ENCODE results near the gene SPRYD7.

Gene SPRYD7

DNA sequence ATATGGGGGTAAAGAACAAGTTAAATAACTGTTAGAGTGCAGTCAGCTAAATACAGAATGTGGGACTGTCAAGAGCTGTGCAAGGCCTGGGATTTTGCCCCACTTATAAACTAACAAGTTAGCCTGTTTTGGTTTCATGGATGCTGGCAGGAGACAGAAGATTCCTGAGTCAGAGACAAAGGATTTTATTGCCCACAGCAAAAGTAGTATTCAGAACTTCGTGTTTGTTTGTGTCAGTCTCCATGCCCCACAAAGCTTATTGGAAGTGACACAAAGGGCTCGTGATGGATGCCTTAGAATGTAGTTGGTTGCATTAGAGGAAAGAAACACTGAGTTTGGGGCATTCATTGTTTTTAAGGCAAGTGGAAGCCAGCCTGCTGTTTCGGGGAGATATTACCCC is 22.2 kb upstream of the SPRYD7 start:
- H3K27me3 ChIP-seq (ENCODE audit: insufficient read depth, low read depth), result no peaks in the 10 kb centered on the region
- TF ChIP-seq, protein P1, sequence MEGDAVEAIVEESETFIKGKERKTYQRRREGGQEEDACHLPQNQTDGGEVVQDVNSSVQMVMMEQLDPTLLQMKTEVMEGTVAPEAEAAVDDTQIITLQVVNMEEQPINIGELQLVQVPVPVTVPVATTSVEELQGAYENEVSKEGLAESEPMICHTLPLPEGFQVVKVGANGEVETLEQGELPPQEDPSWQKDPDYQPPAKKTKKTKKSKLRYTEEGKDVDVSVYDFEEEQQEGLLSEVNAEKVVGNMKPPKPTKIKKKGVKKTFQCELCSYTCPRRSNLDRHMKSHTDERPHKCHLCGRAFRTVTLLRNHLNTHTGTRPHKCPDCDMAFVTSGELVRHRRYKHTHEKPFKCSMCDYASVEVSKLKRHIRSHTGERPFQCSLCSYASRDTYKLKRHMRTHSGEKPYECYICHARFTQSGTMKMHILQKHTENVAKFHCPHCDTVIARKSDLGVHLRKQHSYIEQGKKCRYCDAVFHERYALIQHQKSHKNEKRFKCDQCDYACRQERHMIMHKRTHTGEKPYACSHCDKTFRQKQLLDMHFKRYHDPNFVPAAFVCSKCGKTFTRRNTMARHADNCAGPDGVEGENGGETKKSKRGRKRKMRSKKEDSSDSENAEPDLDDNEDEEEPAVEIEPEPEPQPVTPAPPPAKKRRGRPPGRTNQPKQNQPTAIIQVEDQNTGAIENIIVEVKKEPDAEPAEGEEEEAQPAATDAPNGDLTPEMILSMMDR (conservative IDR thresholded peaks at IDR 0.05; ENCODE audit: low read depth, low read length), result no peak
- no peak overlapping the region for H3K9ac ChIP-seq
- no peaks in the 10 kb centered on the region for H4K20me1 ChIP-seq (ENCODE audit: insufficient read depth)
- no peaks in the 10 kb centered on the region for H3K79me2 ChIP-seq (ENCODE audit: insufficient read depth, low read depth)
- H3K4me1 ChIP-seq (ENCODE audit: low read depth, poor library complexity, severe bottlenecking), result no peaks in the 10 kb centered on the region
- H2AFZ ChIP-seq (ENCODE audit: low read depth), result no peak overlapping the region
- H3K36me3 ChIP-seq (ENCODE audit: insufficient read depth), result no peaks in the 10 kb centered on the region
- no peak overlapping the region for H3K4me3 ChIP-seq (IDR thresholded peaks at IDR 0.05; ENCODE audit: insufficient read depth, low read depth, low read length)
- H3K27ac ChIP-seq, result no peak overlapping the region
- H3K4me2 ChIP-seq, result no peak overlapping the region

DNA sequence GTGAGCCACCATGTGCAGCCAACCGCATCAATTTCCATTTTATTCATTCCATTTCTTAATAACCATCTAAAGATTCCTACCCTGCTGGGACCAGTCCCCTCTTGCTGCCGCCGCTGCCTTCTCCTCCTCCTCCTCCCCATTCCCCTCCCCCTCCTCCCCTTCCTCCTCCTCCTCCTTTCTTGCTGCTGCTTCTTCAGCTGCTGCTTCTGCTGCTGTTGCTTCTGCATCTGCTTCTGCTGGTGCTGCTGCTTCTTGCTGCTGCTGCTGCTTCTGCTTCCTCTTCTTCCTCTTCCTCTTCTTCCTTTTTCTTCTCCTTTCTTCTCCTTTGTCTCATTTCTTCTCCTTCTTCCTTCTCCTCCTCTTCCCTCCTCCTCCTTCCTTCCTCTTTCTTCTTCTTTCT is 20.0 kb upstream of the SPRYD7 start:
- Histone ChIP-seq H3K27ac (no peak overlapping the region), H3K4me2 (no peak overlapping the region), H4K20me1 (ENCODE audit: insufficient read depth) (no peaks in the 10 kb centered on the region), H3K27me3 (ENCODE audit: insufficient read depth, low read depth) (no peaks in the 10 kb centered on the region), H3K36me3 (ENCODE audit: insufficient read depth) (no peaks in the 10 kb centered on the region), H2AFZ (ENCODE audit: low read depth) (no peak overlapping the region), H3K4me3 (IDR thresholded peaks at IDR 0.05; ENCODE audit: insufficient read depth, low read depth, low read length) (no peak overlapping the region), H3K4me1 (ENCODE audit: low read depth, poor library complexity, severe bottlenecking) (no peaks in the 10 kb centered on the region), H3K79me2 (ENCODE audit: insufficient read depth, low read depth) (no peaks in the 10 kb centered on the region), H3K9ac (no peak overlapping the region)
- TF ChIP-seq, protein P1 (conservative IDR thresholded peaks at IDR 0.05; ENCODE audit: low read depth, low read length), result no peak

DNA sequence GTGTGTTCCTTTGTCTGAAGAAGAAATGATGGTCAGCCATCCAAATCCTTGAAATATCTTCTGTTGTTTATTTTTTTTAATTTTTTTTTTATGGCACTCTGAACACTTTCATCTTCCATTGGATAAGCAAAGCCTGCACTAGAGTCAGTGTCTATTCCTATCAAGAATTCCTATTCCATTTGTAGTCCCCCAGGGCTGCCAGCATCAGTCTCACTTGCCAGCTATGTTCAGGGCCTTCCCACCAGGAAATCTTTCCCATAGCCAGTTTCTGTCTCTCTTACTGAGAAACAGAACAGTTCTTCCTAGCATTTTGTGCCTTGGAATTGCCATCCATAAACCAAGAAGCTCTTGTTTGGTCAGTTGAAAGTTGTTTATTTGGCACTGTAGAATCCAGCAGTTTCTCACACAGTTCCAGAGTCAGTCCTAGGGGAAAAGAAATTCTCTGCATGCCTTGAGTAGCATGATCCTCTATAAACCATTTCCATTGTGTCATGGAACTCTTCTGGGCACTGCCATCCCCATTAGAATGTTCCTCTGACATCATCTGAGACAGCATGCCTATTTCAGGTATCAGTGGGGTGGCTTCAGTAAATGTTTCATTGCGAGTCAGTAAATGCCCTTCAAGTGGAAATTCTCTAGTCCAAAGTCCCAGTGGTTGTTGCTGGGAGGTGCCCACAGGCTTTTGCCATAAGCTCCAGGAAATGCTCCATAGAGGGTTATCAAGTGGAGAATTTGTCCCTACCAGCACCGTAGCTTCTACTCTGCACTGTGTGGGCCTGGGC is 18.7 kb upstream of the SPRYD7 start:
- Histone ChIP-seq H2AFZ (ENCODE audit: low read depth) (no peak overlapping the region), H3K27me3 (ENCODE audit: insufficient read depth, low read depth) (no peaks in the 10 kb centered on the region), H3K27ac (no peak overlapping the region), H3K4me2 (no peak overlapping the region), H3K4me3 (IDR thresholded peaks at IDR 0.05; ENCODE audit: insufficient read depth, low read depth, low read length) (no peak overlapping the region), H3K79me2 (ENCODE audit: insufficient read depth, low read depth) (no peaks in the 10 kb centered on the region), H3K36me3 (ENCODE audit: insufficient read depth) (no peaks in the 10 kb centered on the region), H4K20me1 (ENCODE audit: insufficient read depth) (no peaks in the 10 kb centered on the region), H3K4me1 (ENCODE audit: low read depth, poor library complexity, severe bottlenecking) (no peaks in the 10 kb centered on the region), H3K9ac (no peak overlapping the region)
- TF ChIP-seq, protein P1 (conservative IDR thresholded peaks at IDR 0.05; ENCODE audit: low read depth, low read length), result no peak

DNA sequence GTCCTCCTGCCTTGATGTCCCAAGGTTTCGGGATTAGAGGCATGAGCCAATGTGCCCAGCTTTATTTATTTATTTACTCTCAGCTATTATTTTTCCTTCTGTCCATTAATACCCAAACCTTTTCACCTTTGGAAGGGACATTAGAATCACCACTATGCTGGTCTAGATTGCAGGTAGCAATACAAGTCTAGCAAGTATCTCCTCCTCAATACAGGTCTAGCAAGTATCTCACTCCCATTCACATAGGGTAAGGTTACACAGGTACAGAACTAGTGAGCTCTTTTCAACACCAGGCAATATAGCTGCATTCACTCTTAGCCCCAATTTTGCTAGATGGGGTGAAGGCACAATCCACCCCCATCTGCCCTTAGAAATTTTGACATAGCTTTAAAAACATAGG is 17.4 kb upstream of the SPRYD7 start:
- no peak overlapping the region for H3K27ac ChIP-seq
- H3K36me3 ChIP-seq (ENCODE audit: insufficient read depth), result no peaks in the 10 kb centered on the region
- H4K20me1 ChIP-seq (ENCODE audit: insufficient read depth), result no peaks in the 10 kb centered on the region
- H3K27me3 ChIP-seq (ENCODE audit: insufficient read depth, low read depth), result no peaks in the 10 kb centered on the region
- no peaks in the 10 kb centered on the region for H3K79me2 ChIP-seq (ENCODE audit: insufficient read depth, low read depth)
- H3K4me1 ChIP-seq (ENCODE audit: low read depth, poor library complexity, severe bottlenecking), result no peaks in the 10 kb centered on the region
- no peak overlapping the region for H3K9ac ChIP-seq
- no peak overlapping the region for H3K4me3 ChIP-seq (IDR thresholded peaks at IDR 0.05; ENCODE audit: insufficient read depth, low read depth, low read length)
- TF ChIP-seq, protein P1 (conservative IDR thresholded peaks at IDR 0.05; ENCODE audit: low read depth, low read length), result no peak
- no peak overlapping the region for H3K4me2 ChIP-seq
- no peak overlapping the region for H2AFZ ChIP-seq (ENCODE audit: low read depth)

Measured in KMS-11 (cell line).